H1 (cell line): ENCODE data around the gene FBXL15. TPM values are rescaled to one million over a fixed set of nuclear protein-coding genes. Genes with fewer than 3 reads are reported as not detected.

Source experiments
- CTCF ChIA-PET: fragments of 300-600 bp; sonication (Branson Sonifier 250); formaldehyde crosslinking; loops from one replicate; lab custom pipeline; 2021; ENCODE audit not compliant: partially characterized antibody; lab: Charles Lee
- POLR2A ChIA-PET: fragments of 300-600 bp; sonication (Branson Sonifier 250); formaldehyde crosslinking; loops from one replicate; lab custom pipeline; 2021; ENCODE audit warnings: inconsistent platforms; ENCODE audit not compliant: partially characterized antibody; lab: Charles Lee
- DNase-seq, 2 experiments: peaks; one replicate each; pipeline versions ENCODE4 v3.0.0 to v3.0.0-alpha.2; 2010 to 2022; ENCODE audit warnings: low spot score in 2 of 2, low read depth in 1 of 2, mixed read lengths in 1 of 2
- FAIRE-seq: peaks from 2 replicates; lab custom pipeline; 2011; peaks lifted over from hg19 to GRCh38; lab: Jason Lieb, UNC
- H2AFZ ChIP-seq: 2 replicates; pipeline ENCODE4 v1.8.1; 2012; ENCODE audit warnings: low read length, inconsistent platforms
- H2AK5ac ChIP-seq: 2 replicates; pipeline ENCODE4 v1.6.1; 2013; ENCODE audit warnings: low read depth, low read length
- H2BK120ac ChIP-seq: replicated peaks from 2 replicates; pipeline ENCODE3; 2013; ENCODE audit warnings: low read depth, low read length, inconsistent platforms
- H2BK12ac ChIP-seq: 2 replicates; pipeline ENCODE4 v1.6.1; 2013; ENCODE audit warnings: low read depth, low read length
- H2BK15ac ChIP-seq: 2 replicates; pipeline ENCODE4 v1.6.1; 2013; ENCODE audit warnings: low read length
- H2BK20ac ChIP-seq: 2 replicates; pipeline ENCODE4 v1.6.1; 2013; ENCODE audit warnings: low read length
- H2BK5ac ChIP-seq: 2 replicates; pipeline ENCODE4 v1.6.1; 2013; ENCODE audit warnings: low read depth, low read length
- H3K14ac ChIP-seq: 2 replicates; pipeline ENCODE4 v1.6.1; 2013; ENCODE audit warnings: inconsistent platforms; ENCODE audit not compliant: insufficient read length
- H3K18ac ChIP-seq: 2 replicates; pipeline ENCODE4 v1.6.1; 2013; ENCODE audit warnings: low read length; ENCODE audit errors: extremely low read depth
- H3K23ac ChIP-seq: 2 replicates; pipeline ENCODE4 v1.6.1; 2013; ENCODE audit warnings: inconsistent platforms; ENCODE audit not compliant: insufficient read length
- H3K23me2 ChIP-seq: 2 replicates; pipeline ENCODE4 v1.6.1; 2013; ENCODE audit warnings: low read depth, low read length
- H3K27ac ChIP-seq: 2 replicates; pipeline ENCODE4 v1.6.1; 2011; ENCODE audit warnings: low read depth, low read length, inconsistent platforms
- H3K27me3 ChIP-seq, 4 experiments: replicated peaks in 1 of 4; 1 replicate in 1 of 4; 2 replicates in 3 of 4; pipeline versions ENCODE4 v1.6.1 to v1.8.1; 2011 to 2013; ENCODE audit warnings: low read length in 3 of 4, mild to moderate bottlenecking in 3 of 4, inconsistent platforms in 2 of 4, mixed read lengths in 2 of 4, moderate library complexity in 1 of 4; ENCODE audit not compliant: control insufficient read depth in 3 of 4, insufficient read depth in 3 of 4; ENCODE audit errors: extremely low read depth in 1 of 4
- H3K36me3 ChIP-seq, 4 experiments: 2 replicates each; pipeline versions ENCODE4 v1.6.1 to v1.8.1; 2011 to 2013; ENCODE audit warnings: mild to moderate bottlenecking in 4 of 4, low read length in 3 of 4, moderate library complexity in 2 of 4, control low read depth in 1 of 4, inconsistent platforms in 1 of 4; ENCODE audit not compliant: insufficient read depth in 4 of 4, control insufficient read depth in 2 of 4
- H3K4ac ChIP-seq: replicated peaks from 2 replicates; pipeline ENCODE3; 2013; ENCODE audit warnings: low read length, low read depth, mixed read lengths, inconsistent platforms; ENCODE audit not compliant: insufficient read length
- H3K4me1 ChIP-seq, 4 experiments: replicated peaks in 1 of 4; 1 replicate in 1 of 4; 2 replicates in 3 of 4; pipeline versions ENCODE4 v1.6.1 to v1.8.1; 2011 to 2013; ENCODE audit warnings: low read length in 3 of 4, inconsistent platforms in 2 of 4, mixed read lengths in 1 of 4; ENCODE audit not compliant: insufficient read depth in 4 of 4, control insufficient read depth in 3 of 4
- H3K4me2 ChIP-seq, 2 experiments: 2 replicates each; pipeline versions ENCODE4 v1.6.1 to v1.8.1; 2011 to 2013; ENCODE audit warnings: low read depth in 2 of 2, low read length in 2 of 2, control low read depth in 1 of 2, inconsistent platforms in 1 of 2, mild to moderate bottlenecking in 1 of 2; ENCODE audit not compliant: insufficient read depth in 1 of 2
- H3K4me3 ChIP-seq, 4 experiments: fragments of 200-600, 300-600 bp in 1 of 4; sonication (generic), shearing (Covaris generic), sonication (Bioruptor Twin) in 1 of 4; 2 replicates each; pipeline versions ENCODE4 v1.5.1 to v1.8.1; 2011 to 2016; ENCODE audit warnings: low read length in 4 of 4, low read depth in 3 of 4, control low read depth in 2 of 4, inconsistent platforms in 2 of 4, mild to moderate bottlenecking in 2 of 4, mixed read lengths in 1 of 4, moderate library complexity in 1 of 4; ENCODE audit not compliant: insufficient read depth in 2 of 4; ENCODE audit errors: extremely low read depth in 1 of 4
- H3K56ac ChIP-seq: replicated peaks from 2 replicates; pipeline ENCODE3; 2013; ENCODE audit warnings: low read depth, mild to moderate bottlenecking, mixed read lengths, low read length, inconsistent platforms; ENCODE audit not compliant: insufficient read length
- H3K79me1 ChIP-seq: 2 replicates; pipeline ENCODE4 v1.6.1; 2013; ENCODE audit warnings: low read depth, low read length, control low read depth
- H3K79me2 ChIP-seq, 2 experiments: 2 replicates each; pipeline versions ENCODE4 v1.6.1 to v1.8.1; 2012 to 2013; ENCODE audit warnings: low read length in 2 of 2, mild to moderate bottlenecking in 2 of 2, inconsistent platforms in 1 of 2; ENCODE audit not compliant: insufficient read depth in 2 of 2, control insufficient read depth in 1 of 2
- H3K9ac ChIP-seq, 4 experiments: replicated peaks in 1 of 4; 1 replicate in 1 of 4; 2 replicates in 3 of 4; pipeline versions ENCODE4 v1.6.1 to v1.8.1; 2011 to 2013; ENCODE audit warnings: low read depth in 3 of 4, low read length in 3 of 4, control low read depth in 2 of 4, mild to moderate bottlenecking in 2 of 4, moderate library complexity in 2 of 4, inconsistent platforms in 1 of 4; ENCODE audit errors: extremely low read depth in 1 of 4
- H3K9me3 ChIP-seq, 2 experiments: 2 replicates each; pipeline versions ENCODE4 v1.6.1 to v1.8.1; 2012 to 2013; ENCODE audit warnings: mild to moderate bottlenecking in 2 of 2, moderate library complexity in 2 of 2, control low read depth in 1 of 2, inconsistent platforms in 1 of 2, low read depth in 1 of 2, low read length in 1 of 2, mixed read lengths in 1 of 2; ENCODE audit not compliant: insufficient read depth in 2 of 2
- H4K20me1 ChIP-seq, 2 experiments: replicated peaks in 1 of 2; 2 replicates each; pipeline versions ENCODE3 to v1.8.1; 2011 to 2013; ENCODE audit warnings: inconsistent platforms in 2 of 2, low read length in 2 of 2, mild to moderate bottlenecking in 1 of 2; ENCODE audit not compliant: insufficient read depth in 2 of 2, control insufficient read depth in 1 of 2
- H4K5ac ChIP-seq: 2 replicates; pipeline ENCODE4 v1.6.1; 2013; ENCODE audit warnings: low read length, low read depth, mixed read lengths, inconsistent platforms; ENCODE audit not compliant: insufficient read length
- H4K8ac ChIP-seq: 2 replicates; pipeline ENCODE4 v1.8.0; 2013; ENCODE audit warnings: mild to moderate bottlenecking, moderate library complexity, low read length, inconsistent platforms; ENCODE audit not compliant: insufficient read depth; ENCODE audit errors: extremely low read depth
- H4K91ac ChIP-seq: replicated peaks from 2 replicates; pipeline ENCODE3; 2013; ENCODE audit warnings: low read length, mixed read lengths, inconsistent platforms; ENCODE audit not compliant: insufficient read length
- CBX5 ChIP-seq: fragments of 300-800, 300-1000 bp; sonication (generic); IDR thresholded peaks from 2 replicates; pipeline ENCODE4 v1.7.1; 2016; ENCODE audit warnings: antibody characterized with exemption, low read length, low read depth
- WGBS, 2 experiments: shearing (Covaris generic) in 1 of 2; methylation state at CpG; one replicate each; pipeline versions ENCODE4 v1.1.6 to v1.1.7; 2013 to 2015; ENCODE audit warnings: low lambda C conversion rate in 2 of 2, mixed read lengths in 2 of 2, inconsistent platforms in 1 of 2, low coverage in 1 of 2, missing lambda C conversion rate in 1 of 2; ENCODE audit not compliant: insufficient replicate concordance in 2 of 2, insufficient coverage in 1 of 2, insufficient read length in 1 of 2; ENCODE audit errors: extremely low coverage in 1 of 2, missing lambda C conversion rate in 1 of 2; 5-methylcytosine and 5-hydroxymethylcytosine counted together
- polyA plus RNA-seq, 7 experiments: library from polyadenylated mRNA; depleted of rRNA in 3 of 7; stranded (reverse) in 5 of 7; unstranded in 2 of 7; fragments of >200 nt in 5 of 7; fragments of 200-250 nt in 2 of 7; gene quantifications; 1 replicate in 5 of 7; 2 replicates in 1 of 7; 4 replicates in 1 of 7; pipeline versions ENCODE4 v1.2.1 to v1.2.3, GENCODE V29; 2011 to 2013; ENCODE audit warnings: missing spikeins in 2 of 7, mixed read lengths in 2 of 7
- total RNA-seq: library from RNA; stranded (reverse); fragmentation: NEBNext Ultra II Directional; extraction: Animal tissue kit (Norgen Biotek cat#: 25700); gene quantifications from 2 replicates; pipeline ENCODE4 v1.2.1, GENCODE V29; 2021

FBXL15 gene
- total and polyA plus RNA-seq, 2 of the 8 experiments (the other 6 are each of a cell fraction or from before 2014, with no cell fraction given), result 11.3 to 22.6 TPM

GRCh38 chr10:102382871-102383270 is 37.8 kb upstream of the FBXL15 start:
- Histone ChIP-seq H3K4me3 (no peak overlapping the region), H4K20me1 (no peaks in the 10 kb centered on the region), H3K36me3 (peaks cover 3 to 15% (median 7%) of the 10 kb centered on the region in 4 experiments; a peak in 5 of 8 replicates), H3K9ac (no peak overlapping the region), H2AFZ (no peak overlapping the region), H3K27ac (no peak overlapping the region), H3K4ac (no peak overlapping the region), H4K91ac (no peak overlapping the region), H2BK15ac (no peak overlapping the region), H3K79me1 (no peaks in the 10 kb centered on the region)
- FAIRE-seq, result no peak
- POLR2A ChIA-PET, result interaction anchor here (0.8 to 1.5 kb wide), 2 partner anchors 17 to 152 kb away, joined by 3 to 4 read pairs; no protein-coding TSS in a partner anchor
- no peak for TF ChIP-seq CBX5
- TF ChIP-seq, all 59 proteins: peak for 0
- no peak overlapping the region for H2BK120ac ChIP-seq
- H3K23ac ChIP-seq, result no peak overlapping the region
- no peak overlapping the region for H4K5ac ChIP-seq
- H3K4me1 ChIP-seq, result 0 out of 7 replicates have a peak, but pooled peaks cover 0 to 2% (median 0%) of the 10 kb centered on the region in 4 experiments
- CTCF ChIA-PET, result interaction anchor here (0.9 to 17.7 kb wide), 22 partner anchors 8 to 215 kb away, joined by 3 to 357 read pairs (median 8); partner anchors contain the start of genes FBXL15 and NFKB2
- no peak overlapping the region for H2BK12ac ChIP-seq
- no peak overlapping the region for H2AK5ac ChIP-seq
- no peak overlapping the region for H3K56ac ChIP-seq
- H2BK5ac ChIP-seq, result no peak overlapping the region
- WGBS, 2 experiments, result 93% methylated on average over 8 of the region's 8 CpGs; no CpG with 5 or more reads in 1 of the 2 experiments
- H3K14ac ChIP-seq, result no peak overlapping the region
- no peaks in the 10 kb centered on the region for H3K9me3 ChIP-seq
- H3K79me2 ChIP-seq, result no peaks in the 10 kb centered on the region
- no peaks in the 10 kb centered on the region for H3K27me3 ChIP-seq
- DNase-seq, result no peak
- no peak overlapping the region for H4K8ac ChIP-seq
- H3K4me2 ChIP-seq, result no peak overlapping the region
- no peak overlapping the region for H2BK20ac ChIP-seq
- H3K23me2 ChIP-seq, result no peaks in the 10 kb centered on the region
- no peak overlapping the region for H3K18ac ChIP-seq
